GM12872 (cell line): ENCODE data around the gene MARCHF10.

Source experiments
- TF ChIP-seq, protein P1 (sequence below): IDR thresholded peaks from 3 replicates; pipeline ENCODE4 v1.5.1; 2011; ENCODE audit warnings: low read depth, mild to moderate bottlenecking, low read length, moderate library complexity; ENCODE audit not compliant: insufficient read depth

MARCHF10 gene

DNA sequence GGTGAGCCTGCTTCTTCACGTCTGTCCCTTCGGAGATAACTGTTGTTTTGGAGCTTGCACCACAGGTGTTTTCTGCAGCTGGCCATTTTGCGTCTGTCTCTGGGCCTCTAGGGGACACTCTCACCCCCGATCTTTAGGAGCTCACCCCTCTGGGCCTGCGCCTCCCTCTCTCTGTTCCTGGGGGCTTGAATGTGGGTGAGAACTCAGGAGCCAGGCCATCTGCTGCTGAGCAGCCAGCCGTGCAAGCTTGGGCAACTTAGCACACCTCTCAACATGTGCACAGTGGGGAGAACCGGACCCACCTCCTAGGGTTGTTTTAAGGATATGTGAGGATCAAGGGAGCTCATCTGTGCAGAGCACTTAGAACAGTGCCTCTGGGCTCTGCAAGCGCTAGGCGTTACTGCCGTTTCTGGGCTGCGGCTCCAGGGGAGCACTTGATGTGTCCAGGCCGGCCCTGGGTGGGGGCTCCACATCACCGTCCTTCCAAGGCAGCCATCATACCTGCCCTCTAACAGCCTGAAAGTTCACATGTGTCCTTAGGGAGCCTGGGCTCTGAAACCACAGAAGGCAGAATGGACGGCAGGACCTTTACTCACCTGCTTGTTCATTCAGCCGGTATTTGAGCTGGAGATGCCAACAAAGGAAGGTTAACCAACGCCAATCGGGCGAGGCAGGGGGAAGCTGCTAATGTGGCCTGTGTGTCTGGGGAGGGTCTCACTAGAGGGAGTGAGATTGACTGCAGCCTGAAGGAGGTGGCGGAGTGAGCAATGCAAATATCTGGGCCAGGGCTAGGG lies 114.3 kb downstream of the MARCHF10 start:
- TF ChIP-seq, protein P1, sequence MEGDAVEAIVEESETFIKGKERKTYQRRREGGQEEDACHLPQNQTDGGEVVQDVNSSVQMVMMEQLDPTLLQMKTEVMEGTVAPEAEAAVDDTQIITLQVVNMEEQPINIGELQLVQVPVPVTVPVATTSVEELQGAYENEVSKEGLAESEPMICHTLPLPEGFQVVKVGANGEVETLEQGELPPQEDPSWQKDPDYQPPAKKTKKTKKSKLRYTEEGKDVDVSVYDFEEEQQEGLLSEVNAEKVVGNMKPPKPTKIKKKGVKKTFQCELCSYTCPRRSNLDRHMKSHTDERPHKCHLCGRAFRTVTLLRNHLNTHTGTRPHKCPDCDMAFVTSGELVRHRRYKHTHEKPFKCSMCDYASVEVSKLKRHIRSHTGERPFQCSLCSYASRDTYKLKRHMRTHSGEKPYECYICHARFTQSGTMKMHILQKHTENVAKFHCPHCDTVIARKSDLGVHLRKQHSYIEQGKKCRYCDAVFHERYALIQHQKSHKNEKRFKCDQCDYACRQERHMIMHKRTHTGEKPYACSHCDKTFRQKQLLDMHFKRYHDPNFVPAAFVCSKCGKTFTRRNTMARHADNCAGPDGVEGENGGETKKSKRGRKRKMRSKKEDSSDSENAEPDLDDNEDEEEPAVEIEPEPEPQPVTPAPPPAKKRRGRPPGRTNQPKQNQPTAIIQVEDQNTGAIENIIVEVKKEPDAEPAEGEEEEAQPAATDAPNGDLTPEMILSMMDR: no peak

DNA sequence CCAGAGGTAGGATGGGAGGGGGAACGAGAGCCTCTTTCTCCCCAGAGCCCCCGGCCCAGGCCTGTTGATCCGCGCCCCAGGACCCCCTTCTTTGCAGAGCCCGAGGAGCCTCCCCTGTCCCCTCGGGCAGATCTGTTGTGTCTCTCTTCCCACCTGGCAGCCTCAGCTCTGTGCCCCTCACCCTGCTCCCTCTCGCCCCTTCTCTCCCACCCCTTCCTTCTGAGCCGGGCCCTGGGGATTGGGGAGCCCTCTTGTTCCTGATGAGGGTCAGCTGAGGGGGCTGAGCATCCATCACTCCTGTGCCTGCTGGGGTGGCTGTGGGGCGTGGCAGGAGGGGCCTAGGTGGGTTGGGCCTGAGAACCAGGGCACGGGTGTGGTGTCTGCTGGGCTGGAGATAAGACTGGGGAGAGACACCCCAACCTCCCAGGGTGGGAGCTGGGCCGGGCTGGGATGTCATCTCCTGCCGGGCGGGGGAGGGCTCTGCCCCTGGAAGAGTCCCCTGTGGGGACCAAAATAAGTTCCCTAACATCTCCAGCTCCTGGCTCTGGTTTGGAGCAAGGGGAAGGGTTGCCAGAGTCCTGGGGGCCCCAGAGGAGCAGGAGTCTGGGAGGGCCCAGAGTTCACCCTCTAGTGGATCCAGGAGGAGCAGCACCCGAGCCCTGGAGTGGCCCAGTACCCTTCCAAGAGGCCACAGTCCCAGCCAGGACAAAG lies 115.2 kb downstream of the MARCHF10 start:
- TF ChIP-seq, protein P1: peak; percentile 52

DNA sequence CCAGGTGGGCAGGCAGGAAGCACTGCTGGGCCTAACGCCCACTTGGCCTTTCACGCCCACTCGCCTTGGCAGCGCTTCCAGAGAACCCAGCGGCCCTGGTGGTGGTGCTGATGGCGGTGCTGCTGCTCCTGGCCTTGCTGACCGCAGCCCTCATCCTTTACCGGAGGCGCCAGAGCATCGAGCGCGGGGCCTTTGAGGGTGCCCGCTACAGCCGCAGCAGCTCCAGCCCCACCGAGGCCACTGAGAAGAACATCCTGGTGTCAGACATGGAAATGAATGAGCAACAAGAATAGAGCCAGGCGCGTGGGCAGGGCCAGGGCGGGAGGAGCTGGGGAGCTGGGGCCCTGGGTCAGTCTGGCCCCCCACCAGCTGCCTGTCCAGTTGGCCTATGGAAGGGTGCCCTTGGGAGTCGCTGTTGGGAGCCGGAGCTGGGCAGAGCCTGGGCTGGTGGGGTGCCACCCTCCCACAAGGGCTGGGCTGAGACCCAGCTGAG lies 115.9 kb downstream of the MARCHF10 start:
- TF ChIP-seq, protein P1: no peak

DNA sequence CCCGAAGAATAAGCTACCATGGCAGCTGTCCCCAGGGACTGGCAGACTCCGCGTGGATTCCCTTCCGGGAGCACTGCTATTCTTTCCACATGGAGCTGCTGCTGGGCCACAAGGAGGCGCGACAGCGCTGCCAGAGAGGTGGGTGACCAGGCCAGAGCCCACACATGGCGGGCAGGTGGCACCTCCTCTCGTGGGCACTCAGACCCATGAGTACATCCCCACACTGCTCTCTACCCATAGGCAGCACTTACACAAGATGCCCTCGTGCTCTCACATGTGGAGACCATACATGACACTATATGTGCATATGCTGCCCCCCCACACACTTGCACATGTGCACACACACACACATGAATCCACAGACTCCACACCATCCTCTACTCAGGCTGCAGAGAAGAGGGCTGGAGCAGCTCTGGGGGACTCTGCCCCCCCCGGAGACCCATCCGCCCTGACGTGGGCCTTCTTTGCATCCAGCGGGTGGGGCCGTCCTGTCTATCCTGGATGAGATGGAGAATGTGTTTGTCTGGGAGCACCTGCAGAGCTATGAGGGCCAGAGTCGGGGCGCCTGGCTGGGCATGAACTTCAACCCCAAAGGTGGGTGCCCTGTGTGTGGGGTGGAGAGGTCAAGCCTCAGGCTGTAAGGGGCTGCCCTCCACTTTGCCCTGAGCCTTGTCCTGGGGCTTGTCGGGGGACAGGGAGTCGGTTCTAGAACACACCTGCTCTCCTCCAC lies 117.8 kb downstream of the MARCHF10 start:
- TF ChIP-seq, protein P1: no peak

DNA sequence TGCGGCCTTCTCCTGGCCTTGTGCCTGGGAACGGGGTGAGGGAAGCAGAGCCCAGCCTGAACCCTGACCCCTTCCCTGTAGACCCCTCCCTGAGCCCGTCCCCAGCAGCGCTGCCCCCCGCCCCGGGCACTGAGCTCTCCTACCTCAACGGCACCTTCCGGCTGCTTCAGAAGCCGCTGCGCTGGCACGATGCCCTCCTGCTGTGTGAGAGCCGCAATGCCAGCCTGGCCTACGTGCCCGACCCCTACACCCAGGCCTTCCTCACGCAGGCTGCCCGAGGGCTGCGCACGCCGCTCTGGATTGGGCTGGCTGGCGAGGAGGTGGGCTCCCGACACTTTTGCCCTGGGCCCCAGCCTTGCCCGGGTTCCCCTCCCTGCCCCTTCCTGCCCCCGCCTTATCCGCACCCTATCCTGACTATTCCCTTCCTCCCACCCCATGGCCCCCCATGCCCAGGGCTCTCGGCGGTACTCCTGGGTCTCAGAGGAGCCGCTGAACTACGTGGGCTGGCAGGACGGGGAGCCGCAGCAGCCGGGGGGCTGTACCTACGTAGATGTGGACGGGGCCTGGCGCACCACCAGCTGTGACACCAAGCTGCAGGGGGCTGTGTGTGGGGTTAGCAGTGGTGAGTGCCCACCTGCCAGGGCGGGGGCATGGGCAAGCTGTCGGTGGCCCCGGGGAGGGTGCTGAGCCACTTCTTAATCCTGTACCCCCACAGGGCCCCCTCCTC lies 118.5 kb downstream of the MARCHF10 start:
- TF ChIP-seq, protein P1: no peak

DNA sequence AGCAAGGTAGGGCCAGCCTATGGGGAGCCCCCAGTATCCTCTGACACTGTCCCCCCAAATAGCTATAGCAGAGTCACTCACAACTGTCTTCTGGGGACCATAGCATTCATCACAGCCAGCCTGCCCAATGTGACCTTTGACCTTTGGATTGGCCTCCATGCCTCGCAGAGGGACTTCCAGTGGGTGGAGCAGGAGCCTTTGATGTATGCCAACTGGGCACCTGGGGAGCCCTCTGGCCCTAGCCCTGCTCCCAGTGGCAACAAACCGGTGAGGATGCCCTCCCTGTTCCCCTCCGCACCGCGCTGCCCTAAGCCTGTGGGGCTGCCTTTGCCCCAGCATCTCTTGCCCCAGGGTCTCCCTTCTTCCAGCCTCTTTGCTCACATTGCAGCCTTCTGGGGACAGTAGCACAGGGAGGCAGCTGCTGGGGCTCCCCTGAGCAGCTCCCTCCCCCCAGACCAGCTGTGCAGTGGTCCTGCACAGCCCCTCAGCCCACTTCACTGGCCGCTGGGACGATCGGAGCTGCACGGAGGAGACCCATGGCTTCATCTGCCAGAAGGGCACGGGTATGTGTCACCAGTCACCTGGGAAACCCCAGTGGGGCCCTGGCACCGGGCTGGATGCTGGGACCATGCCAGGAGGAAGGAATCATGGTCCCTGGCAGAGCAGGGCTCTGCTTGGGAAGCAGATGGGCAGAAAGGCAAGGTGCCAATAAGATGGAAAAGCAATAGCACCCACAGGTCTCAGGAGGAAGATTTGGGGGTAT lies 119.5 kb downstream of the MARCHF10 start:
- TF ChIP-seq, protein P1: no peak
